GM19372 (cell line): ENCODE results near the gene IFNA13.

Source experiments
- ATAC-seq: cut with Tn5 transposase; IDR thresholded peaks from one replicate; pipeline ENCODE4 v1.9.1; 2021; ENCODE audit warnings: mild to moderate bottlenecking, low read depth, moderate library complexity; ENCODE audit not compliant: unreplicated experiment

The IFNA13 gene

GRCh38 chr9:21362287-21362686, 5.6 kb downstream of the IFNA13 start:
- no peak for ATAC-seq

GRCh38 chr9:21357479-21358460, 10.1 kb downstream of the IFNA13 start:
- ATAC-seq: peak; percentile 84

- ATAC-seq: no peak
Measured at GRCh38 chr9:21350787-21351186, 17.1 kb downstream of the IFNA13 start, which contains the start of gene IFNA6. IFNA6 (minus strand) TSS chr9:21350887; CDS start chr9:21350887, 0 bp downstream.

- ATAC-seq: no peak
Measured at GRCh38 chr9:21348430-21348970, 19.4 kb downstream of the IFNA13 start.

DNA sequence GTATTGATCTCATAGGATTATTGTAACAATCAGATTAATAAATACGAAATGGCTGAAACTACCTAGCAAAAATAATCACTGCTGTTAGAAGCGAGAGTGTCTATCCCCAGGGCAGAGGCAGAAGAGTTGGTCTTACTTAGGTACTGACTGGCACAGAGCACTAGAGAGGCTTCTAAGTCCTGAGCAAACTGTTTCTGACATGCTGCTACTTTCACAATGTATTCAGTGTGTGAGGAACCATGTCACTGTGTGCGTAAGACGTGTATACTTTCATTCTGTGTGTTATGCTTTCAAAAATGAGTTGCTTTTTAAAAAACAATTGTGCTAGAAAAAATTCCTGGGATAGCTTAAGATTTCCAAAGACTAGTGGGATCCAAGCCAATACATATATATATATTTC, 27.1 kb downstream of the IFNA13 start:
- no peak for ATAC-seq

DNA sequence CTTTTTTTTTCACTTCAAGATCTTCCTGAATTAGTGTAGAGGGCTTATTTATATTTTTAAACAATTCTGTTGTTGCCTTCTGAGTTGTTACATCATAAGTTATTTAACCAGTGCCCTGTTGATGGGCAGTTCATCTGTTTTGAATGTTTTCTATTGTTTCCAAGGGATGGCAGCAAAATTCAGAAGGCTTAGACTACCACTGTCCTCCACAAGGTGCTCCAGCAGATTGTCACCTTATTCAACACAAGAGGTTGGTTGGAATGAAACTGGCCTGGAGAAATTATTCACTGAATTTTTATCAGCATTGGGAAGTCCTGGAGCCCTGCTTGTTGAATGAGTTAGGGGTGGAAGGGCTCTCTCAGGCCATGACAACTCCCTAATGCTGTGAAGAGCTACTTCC, 31.4 kb downstream of the IFNA13 start:
- no peak for ATAC-seq

GRCh38 chr9:21334701-21335632, 32.9 kb downstream of the IFNA13 start, which contains the start of gene KLHL9:
KLHL9 (minus strand) TSS chr9:21335404; CDS start chr9:21334859, 545 bp downstream.
- ATAC-seq: peak; percentile 91

GRCh38 chr9:21333226-21333625, 34.6 kb downstream of the IFNA13 start:
- ATAC-seq: no peak

DNA sequence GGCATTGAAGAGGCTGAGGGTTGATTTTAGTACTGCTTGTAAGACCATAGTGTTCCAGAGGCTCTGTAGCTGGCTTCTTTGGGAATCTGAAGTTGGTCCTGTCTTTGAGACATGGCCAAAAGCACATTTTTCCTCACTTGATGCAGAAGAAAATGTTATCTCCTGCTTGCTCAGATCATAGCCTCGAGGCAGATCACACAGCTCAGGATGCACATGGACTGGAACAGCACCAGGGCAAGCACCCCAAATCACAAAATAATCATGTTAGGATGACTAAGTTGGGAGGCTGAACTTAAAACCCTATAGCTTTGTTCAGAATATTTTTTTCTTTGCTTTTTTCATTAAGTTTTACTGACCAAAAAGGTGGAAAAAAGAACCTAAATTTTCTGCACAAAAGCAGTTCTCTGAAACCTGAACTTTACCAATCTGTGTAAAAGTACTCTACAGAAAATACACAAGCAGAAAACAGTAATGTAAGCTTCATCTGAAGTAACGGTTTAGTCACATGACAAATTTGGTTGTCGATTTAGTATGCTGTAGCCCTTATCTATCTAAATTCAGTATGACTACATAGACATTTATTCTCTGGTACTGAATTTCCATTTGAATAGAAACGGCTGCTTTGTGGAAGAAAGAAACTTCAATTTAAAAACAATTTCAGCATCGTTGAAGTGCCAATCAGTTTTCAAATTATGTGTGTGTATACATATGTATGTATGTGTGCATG, 36.0 kb downstream of the IFNA13 start:
- ATAC-seq: no peak

DNA sequence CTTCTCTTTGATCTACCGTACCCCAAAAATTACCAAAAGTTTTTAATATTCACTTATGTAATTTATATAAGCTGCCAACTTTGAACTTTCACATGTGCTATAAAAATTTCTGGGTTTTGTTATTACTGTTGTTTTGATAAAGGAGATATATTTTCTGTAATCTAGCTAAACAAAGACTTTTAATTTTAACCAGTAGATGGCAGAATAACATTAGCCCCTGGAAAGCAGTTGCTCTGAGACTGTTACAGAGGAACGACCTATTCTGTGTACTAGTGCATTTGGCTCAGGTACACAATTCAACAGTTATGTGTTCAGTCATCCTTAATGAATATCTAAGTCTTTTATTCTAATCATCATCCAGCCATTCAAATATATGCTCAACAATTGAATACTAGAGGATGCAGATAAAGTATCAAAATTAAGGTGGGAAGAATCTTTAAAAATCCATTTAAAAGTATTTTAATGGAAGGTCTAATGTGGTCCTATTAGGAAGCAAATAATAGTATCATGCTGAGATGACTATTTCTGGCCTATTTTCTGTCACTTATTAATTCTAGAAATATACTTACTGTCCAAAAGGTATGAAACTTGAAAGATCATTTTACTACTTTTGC, 41.2 kb downstream of the IFNA13 start:
- peak; percentile 94 for ATAC-seq

DNA sequence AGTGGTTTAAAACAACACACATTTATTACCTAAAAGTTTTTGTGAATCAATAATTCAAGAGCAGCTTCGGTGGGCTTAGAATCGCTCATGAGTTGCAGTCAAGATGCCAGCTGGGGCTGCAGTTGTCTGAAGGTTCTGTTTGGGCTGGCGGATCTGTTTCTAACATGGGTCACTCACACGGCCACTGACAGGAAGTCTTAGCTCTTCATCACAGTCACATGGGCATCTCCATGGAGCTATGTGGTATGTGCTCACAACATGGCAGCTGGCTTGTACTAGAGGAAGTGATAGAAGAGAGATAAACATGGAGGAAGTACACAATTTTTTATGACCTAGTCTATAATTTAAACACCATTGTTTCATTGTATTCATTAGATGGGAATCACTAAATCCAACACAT, 43.8 kb downstream of the IFNA13 start:
- no peak for ATAC-seq

- ATAC-seq: no peak
Measured at GRCh38 chr9:21322911-21323461, 44.9 kb downstream of the IFNA13 start.

DNA sequence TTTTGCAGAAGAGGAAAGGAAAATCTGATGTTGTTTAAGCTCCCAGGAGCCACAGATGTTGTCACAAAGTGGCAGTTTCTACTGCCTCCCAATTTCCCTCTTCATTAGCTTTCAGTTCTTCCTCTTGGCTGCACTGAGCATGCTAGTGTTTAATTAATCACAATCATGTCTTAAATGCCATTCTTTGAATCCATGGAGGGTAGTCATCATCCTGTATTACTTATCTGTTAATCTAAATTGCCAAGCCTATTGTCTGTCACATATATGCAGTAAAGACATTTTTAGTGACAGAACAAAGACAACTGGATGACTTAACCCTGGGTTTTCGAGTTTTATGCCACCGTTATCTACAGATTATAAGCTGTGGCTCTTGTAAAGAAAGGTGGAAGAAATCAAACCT, 47.4 kb downstream of the IFNA13 start:
- no peak for ATAC-seq

- peak; percentile 89 for ATAC-seq
Measured at GRCh38 chr9:21317956-21318923, 49.6 kb downstream of the IFNA13 start.
